Fibroblast of lung (primary cell): ENCODE data around the gene ALS2CL. TPM values are rescaled to one million over a fixed set of nuclear protein-coding genes. Genes with fewer than 3 reads are reported as not detected.

Experiments
- DNase-seq, 2 donors: peaks; one replicate each; pipeline versions ENCODE4 v3.0.0 to v3.0.0-alpha.2; 2010; ENCODE audit warnings: low read depth in 2 of 2
- H2AFZ ChIP-seq: 2 replicates; pipeline ENCODE4 v1.5.1; 2012; ENCODE audit warnings: low read length, control low read depth, inconsistent platforms
- H3K27ac ChIP-seq: 2 replicates; pipeline ENCODE4 v1.5.1; 2011; ENCODE audit warnings: low read length, control low read depth; ENCODE audit not compliant: insufficient read depth
- H3K27me3 ChIP-seq: 2 replicates; pipeline ENCODE4 v1.5.1; 2011; ENCODE audit warnings: mild to moderate bottlenecking, low read length; ENCODE audit not compliant: control insufficient read depth, insufficient read depth
- H3K36me3 ChIP-seq: 2 replicates; pipeline ENCODE4 v1.5.1; 2011; ENCODE audit warnings: low read length; ENCODE audit not compliant: control insufficient read depth, insufficient read depth
- H3K4me1 ChIP-seq: 2 replicates; pipeline ENCODE4 v1.5.1; 2011; ENCODE audit warnings: low read length; ENCODE audit not compliant: control insufficient read depth, insufficient read depth; ENCODE audit errors: extremely low read depth
- H3K4me2 ChIP-seq: 2 replicates; pipeline ENCODE4 v1.5.1; 2011; ENCODE audit warnings: low read length, control low read depth; ENCODE audit not compliant: insufficient read depth; ENCODE audit errors: extremely low read depth
- H3K4me3 ChIP-seq, 4 experiments: fragments of 200-600 bp in 1 of 4; sonication (generic) in 1 of 4; replicated peaks in 1 of 4; 2 replicates each; pipeline ENCODE4 v1.5.1; 2011 to 2016; ENCODE audit warnings: low read length in 4 of 4, low read depth in 3 of 4, mild to moderate bottlenecking in 3 of 4, control low read depth in 2 of 4, inconsistent platforms in 1 of 4, mixed read lengths in 1 of 4; ENCODE audit not compliant: insufficient read depth in 1 of 4; ENCODE audit errors: control extremely low read depth in 1 of 4
- H3K79me2 ChIP-seq: 2 replicates; pipeline ENCODE4 v1.5.1; 2012; ENCODE audit warnings: mild to moderate bottlenecking, low read length, inconsistent platforms; ENCODE audit not compliant: control insufficient read depth, insufficient read depth
- H3K9ac ChIP-seq: 2 replicates; pipeline ENCODE4 v1.5.1; 2011; ENCODE audit warnings: mild to moderate bottlenecking, low read length, control low read depth; ENCODE audit not compliant: insufficient read depth
- H3K9me3 ChIP-seq: 2 replicates; pipeline ENCODE4 v1.5.1; 2012; ENCODE audit warnings: low read depth, low read length; ENCODE audit not compliant: control insufficient read depth, insufficient read depth
- H4K20me1 ChIP-seq: 2 replicates; pipeline ENCODE4 v1.5.1; 2011; ENCODE audit warnings: low read length; ENCODE audit not compliant: control insufficient read depth, insufficient read depth; ENCODE audit errors: extremely low read depth
- EZH2 ChIP-seq: IDR thresholded peaks from 2 replicates; pipeline ENCODE4 v1.5.1; 2012; ENCODE audit warnings: low read length, control low read depth, mild to moderate bottlenecking; ENCODE audit errors: missing control alignments
- polyA plus RNA-seq, 2 donors: library from polyadenylated mRNA; depleted of rRNA in 1 of 2; stranded (reverse) in 1 of 2; unstranded in 1 of 2; fragments of >200 nt; gene quantifications; 2 replicates each; pipeline ENCODE4 v1.2.1, GENCODE V29; 2011 to 2012; ENCODE audit warnings: missing spikeins in 1 of 2
- total RNA-seq: library from RNA; depleted of rRNA; stranded (reverse); fragments of >200 nt; gene quantifications from 2 replicates; pipeline ENCODE4 v1.2.1, GENCODE V29; 2014
- TF ChIP-seq, protein P1 (sequence below), 2 donors: IDR thresholded peaks in 1 of 2; conservative IDR thresholded peaks in 1 of 2; 1 replicate in 1 of 2; 2 replicates in 1 of 2; pipeline ENCODE4 v1.5.1; 2011 to 2012; ENCODE audit warnings: low read length in 2 of 2, control low read depth in 1 of 2, inconsistent platforms in 1 of 2, low read depth in 1 of 2, mild to moderate bottlenecking in 1 of 2

Gene ALS2CL
- total and polyA plus RNA-seq, 2 donors (not counting 1 experiment from before 2014, with no cell fraction given), result 4.4 to 19.7 TPM

- no peak for DNase-seq
- Histone ChIP-seq H4K20me1 (peaks cover 1% of the 10 kb centered on the region), H3K27me3 (peaks cover 18% of the 10 kb centered on the region), H3K9me3 (no peaks in the 10 kb centered on the region), H3K27ac (no peak overlapping the region), H3K4me2 (no peak overlapping the region), H3K4me1 (no peaks in the 10 kb centered on the region), H3K9ac (no peak overlapping the region), H2AFZ (no peak overlapping the region), H3K36me3 (no peaks in the 10 kb centered on the region), H3K4me3 (no peak overlapping the region), H3K79me2 (no peaks in the 10 kb centered on the region)
- TF ChIP-seq EZH2, result no peak
- TF ChIP-seq, protein P1, sequence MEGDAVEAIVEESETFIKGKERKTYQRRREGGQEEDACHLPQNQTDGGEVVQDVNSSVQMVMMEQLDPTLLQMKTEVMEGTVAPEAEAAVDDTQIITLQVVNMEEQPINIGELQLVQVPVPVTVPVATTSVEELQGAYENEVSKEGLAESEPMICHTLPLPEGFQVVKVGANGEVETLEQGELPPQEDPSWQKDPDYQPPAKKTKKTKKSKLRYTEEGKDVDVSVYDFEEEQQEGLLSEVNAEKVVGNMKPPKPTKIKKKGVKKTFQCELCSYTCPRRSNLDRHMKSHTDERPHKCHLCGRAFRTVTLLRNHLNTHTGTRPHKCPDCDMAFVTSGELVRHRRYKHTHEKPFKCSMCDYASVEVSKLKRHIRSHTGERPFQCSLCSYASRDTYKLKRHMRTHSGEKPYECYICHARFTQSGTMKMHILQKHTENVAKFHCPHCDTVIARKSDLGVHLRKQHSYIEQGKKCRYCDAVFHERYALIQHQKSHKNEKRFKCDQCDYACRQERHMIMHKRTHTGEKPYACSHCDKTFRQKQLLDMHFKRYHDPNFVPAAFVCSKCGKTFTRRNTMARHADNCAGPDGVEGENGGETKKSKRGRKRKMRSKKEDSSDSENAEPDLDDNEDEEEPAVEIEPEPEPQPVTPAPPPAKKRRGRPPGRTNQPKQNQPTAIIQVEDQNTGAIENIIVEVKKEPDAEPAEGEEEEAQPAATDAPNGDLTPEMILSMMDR (conservative IDR thresholded peaks at IDR 0.05 in 1 of 2, IDR thresholded peaks at IDR 0.05 in 1 of 2; ENCODE audit: low read depth in 1 of 2, low read length in 2 of 2), result no peak
Measured at GRCh38 chr3:46702246-46703012, 8.9 kb upstream of the ALS2CL start.

DNA sequence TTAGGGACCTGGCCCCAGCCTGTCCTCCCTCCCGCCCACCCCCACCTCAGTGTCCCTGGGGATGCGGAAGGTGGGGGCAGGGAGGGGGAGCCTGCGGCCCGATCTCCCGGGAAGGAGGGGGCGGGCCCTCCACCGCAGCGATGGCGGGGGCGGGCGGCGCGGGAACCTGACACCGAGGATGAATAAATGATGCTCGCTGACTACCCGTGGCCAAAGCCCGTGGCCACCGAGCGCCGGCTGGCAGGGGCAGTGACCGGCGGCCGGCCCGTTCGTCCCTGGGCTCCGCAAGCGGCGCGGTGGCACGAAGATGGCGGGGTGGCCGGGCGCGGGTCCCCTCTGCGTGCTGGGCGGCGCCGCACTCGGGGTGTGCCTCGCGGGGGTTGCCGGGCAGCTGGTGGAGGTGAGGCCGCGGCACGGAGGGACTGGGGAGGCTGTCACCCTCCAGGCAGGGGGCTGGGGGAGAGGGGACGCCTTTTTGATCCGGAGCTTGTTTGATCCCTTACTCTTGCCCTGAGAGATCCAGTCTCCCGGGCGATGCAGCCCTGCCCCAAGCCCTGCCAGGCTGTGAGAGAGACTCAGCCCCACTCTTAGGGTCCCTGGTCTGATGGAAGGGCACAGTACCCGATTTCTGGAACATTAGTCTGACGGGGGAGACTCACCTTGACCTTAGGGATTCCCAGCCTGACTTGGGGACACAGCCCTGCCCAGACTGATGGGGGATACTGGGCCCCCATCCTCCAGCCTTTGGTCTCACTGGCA lies 7.9 kb upstream of the ALS2CL start, which contains the start of gene TMIE:
TSS of gene TMIE (plus strand) at position 212 of the 759 bp plus-strand sequence. CDS start at position 308, 96 bp downstream.
- Histone ChIP-seq H3K4me1 (no peaks in the 10 kb centered on the region), H3K4me3 (peak within 1 kb of the TSS in 1 of 4 experiments; percentile 35), H3K4me2 (no peak within 1 kb of the TSS)

GRCh38 chr3:46700772-46701171 lies 7.3 kb upstream of the ALS2CL start:
- H3K9me3 ChIP-seq, result no peaks in the 10 kb centered on the region
- H3K79me2 ChIP-seq, result no peaks in the 10 kb centered on the region
- TF ChIP-seq EZH2, result no peak
- TF ChIP-seq, protein P1 (conservative IDR thresholded peaks at IDR 0.05 in 1 of 2, IDR thresholded peaks at IDR 0.05 in 1 of 2; ENCODE audit: low read depth in 1 of 2, low read length in 2 of 2), result no peak
- no peaks in the 10 kb centered on the region for H3K36me3 ChIP-seq
- peaks cover 1% of the 10 kb centered on the region for H4K20me1 ChIP-seq
- H2AFZ ChIP-seq, result no peak overlapping the region
- H3K4me2 ChIP-seq, result no peak overlapping the region
- no peak for DNase-seq
- peaks cover 18% of the 10 kb centered on the region for H3K27me3 ChIP-seq
- H3K9ac ChIP-seq, result no peak overlapping the region
- no peak overlapping the region for H3K4me3 ChIP-seq
- H3K4me1 ChIP-seq, result no peaks in the 10 kb centered on the region
- no peak overlapping the region for H3K27ac ChIP-seq

More for the DNA sequence above, 7.9 kb upstream of the ALS2CL start, which contains the start of gene TMIE:
- TF ChIP-seq EZH2, result no peak
- TF ChIP-seq, protein P1 (conservative IDR thresholded peaks at IDR 0.05 in 1 of 2, IDR thresholded peaks at IDR 0.05 in 1 of 2; ENCODE audit: low read depth in 1 of 2, low read length in 2 of 2), result no peak
- peak in 1 of 2 donors; percentile 12 for DNase-seq
- no peaks in the 10 kb centered on the region for H3K9me3 ChIP-seq
- peaks cover 1% of the 10 kb centered on the region for H4K20me1 ChIP-seq
- no peaks in the 10 kb centered on the region for H3K36me3 ChIP-seq
- H3K27me3 ChIP-seq, result peaks cover 18% of the 10 kb centered on the region
- no peak within 1 kb of the TSS for H3K9ac ChIP-seq
- H2AFZ ChIP-seq, result no peak within 1 kb of the TSS
- no peaks in the 10 kb centered on the region for H3K79me2 ChIP-seq
- H3K27ac ChIP-seq, result no peak within 1 kb of the TSS
